GM23248 (cell line): Measurements from ENCODE around the gene PATE4.
"Not testable (repeated sequence)": the region's sequence is repeated elsewhere in the genome, so short reads cannot be mapped to it uniquely, and the experiment has no call there.

Experiments used
- EZH2 ChIP-seq: fragments of 200-600 bp; sonication (generic); IDR thresholded peaks from 2 replicates; pipeline ENCODE4 v1.6.1; 2018; ENCODE audit warnings: antibody characterized with exemption, mild to moderate bottlenecking; ENCODE audit not compliant: insufficient read depth, poor library complexity, severe bottlenecking
- EZH2phosphoT487 ChIP-seq: fragments of 200-600 bp; sonication (generic); IDR thresholded peaks from 2 replicates; pipeline ENCODE4 v1.6.1; 2018; ENCODE audit warnings: antibody characterized with exemption, moderate library complexity, mild to moderate bottlenecking, low read depth; ENCODE audit not compliant: insufficient read depth

GRCh38 chr11:125857670-125858069, 24.6 kb downstream of the PATE4 start:
- TF ChIP-seq EZH2, EZH2phosphoT487: not testable (repeated sequence)
